GM19328 (cell line): ENCODE data around the gene PDCD1LG2.
A peak's percentile ranks its signal among the peaks of the same experiment; 100 is the strongest.

Experiments
- ATAC-seq: cut with Tn5 transposase; IDR thresholded peaks from one replicate; pipeline ENCODE4 v1.9.1; 2021; ENCODE audit warnings: mild to moderate bottlenecking, moderate library complexity; ENCODE audit not compliant: unreplicated experiment

The PDCD1LG2 gene

DNA sequence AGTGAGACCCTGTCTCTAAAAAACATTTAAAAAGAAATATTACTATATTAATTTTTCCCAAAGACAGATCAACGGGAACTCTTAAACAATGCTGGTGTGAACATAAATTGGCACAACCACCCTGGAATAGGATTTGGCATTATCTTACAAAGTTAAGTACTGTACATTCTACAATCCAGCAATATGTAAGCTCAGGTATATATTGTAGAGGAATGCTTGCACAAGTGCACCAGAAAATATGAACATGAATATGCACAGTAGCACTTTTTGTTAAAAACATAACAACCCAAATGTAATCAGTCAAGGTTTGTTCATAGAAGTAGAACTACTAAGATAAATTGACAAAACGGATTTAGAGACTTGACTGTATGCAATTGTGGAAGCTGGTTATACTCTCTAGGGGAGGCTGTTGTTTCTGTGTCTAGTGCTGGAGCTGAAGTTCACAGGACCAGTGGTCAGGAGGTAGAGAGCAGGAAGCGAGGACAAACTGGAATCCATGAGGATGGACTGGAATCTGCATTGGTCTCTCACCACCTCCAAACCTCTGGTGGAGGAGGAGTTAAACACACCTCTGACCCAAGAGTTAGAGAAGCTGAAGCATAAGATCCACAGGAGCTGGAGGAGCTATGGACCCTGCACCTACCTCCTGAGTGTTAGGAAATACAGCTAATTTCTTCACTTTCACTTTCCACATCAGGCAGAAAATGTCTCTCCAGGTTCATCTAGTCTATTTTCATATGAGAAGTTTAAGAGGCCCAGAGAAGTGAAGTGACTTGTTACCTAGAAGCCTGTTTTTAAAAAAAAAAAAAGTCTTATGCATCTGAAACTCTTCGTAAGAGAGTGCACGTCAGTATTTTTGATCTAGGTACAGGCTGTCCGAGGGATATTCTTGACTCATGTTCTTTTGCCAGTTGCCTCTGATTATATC lies 98.2 kb downstream of the PDCD1LG2 start:
- no peak for ATAC-seq

DNA sequence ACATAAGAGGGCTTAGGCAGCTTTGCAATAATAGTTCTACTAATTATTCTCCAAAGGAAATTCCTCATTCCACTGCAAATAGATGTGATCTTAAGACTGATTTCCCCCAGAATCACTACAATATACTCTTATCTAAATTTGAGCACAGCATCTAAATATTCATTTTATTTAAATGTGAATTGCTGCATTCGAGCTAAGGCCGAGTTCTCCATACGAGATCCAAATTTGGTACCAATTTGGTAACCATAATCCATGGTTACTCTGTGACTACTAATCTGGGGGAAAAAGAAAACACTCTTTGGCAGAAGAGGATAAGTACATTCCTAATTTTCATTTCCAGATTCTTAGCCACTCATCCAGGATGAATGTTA lies 98.9 kb downstream of the PDCD1LG2 start:
- no peak for ATAC-seq

DNA sequence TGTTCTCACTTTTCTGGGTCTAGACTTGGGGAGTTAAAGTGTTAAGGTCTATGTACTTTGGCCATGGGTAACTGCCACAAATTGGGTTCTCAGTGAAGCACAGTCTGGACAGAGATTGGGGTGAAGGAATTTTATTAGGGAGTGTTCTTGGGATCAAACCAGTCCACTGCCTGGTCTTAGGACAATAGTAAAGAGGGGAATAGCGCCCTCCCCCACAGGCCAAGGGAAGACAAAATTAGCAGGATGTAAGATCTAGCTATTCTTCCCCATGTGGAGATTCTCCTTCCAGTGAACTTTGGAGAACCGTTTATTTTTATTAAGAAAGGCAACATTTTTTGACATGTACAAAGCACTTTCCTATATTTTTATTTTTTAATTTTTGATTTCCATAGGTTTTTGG lies 100.2 kb downstream of the PDCD1LG2 start:
- no peak for ATAC-seq

DNA sequence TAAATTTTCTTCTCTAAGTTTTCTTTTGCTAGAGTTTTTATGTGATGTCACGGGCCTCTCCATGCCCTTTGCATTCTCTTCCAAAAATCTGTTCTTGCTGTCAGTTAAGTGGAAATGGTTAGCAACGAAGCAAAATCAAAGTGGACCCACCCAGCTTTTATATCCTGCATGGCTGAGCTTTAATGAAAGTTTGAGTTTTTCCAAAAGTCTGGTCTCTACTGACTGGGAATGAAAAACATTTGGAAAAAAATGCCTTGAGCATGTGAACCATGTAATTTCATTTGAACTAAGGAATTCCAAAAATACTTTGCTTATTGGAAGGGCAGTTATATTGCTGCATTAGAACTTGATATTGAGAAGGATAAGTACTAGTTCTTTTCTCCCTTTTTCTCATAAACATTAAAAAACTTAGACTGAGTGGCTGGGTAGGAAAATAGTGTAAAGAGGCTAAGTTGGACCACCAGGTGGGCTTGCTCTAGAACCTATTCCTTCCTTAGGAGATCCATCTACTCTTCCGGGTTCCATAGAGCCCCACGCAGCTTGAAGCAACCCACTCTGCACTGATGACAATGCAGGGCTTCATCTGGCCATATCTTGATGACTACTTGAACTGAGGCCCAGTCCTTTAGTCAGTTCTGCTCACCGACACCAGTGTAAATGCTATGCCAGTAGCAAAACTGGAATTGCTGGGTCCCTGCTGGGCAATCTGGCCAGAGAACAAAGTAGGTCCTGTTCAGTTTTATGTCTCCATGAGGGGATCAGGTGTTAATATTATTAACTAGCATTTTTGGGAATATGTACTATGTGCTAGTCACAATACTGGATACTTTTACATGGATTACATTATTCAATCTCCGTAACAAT lies 101.2 kb downstream of the PDCD1LG2 start:
- no peak for ATAC-seq

DNA sequence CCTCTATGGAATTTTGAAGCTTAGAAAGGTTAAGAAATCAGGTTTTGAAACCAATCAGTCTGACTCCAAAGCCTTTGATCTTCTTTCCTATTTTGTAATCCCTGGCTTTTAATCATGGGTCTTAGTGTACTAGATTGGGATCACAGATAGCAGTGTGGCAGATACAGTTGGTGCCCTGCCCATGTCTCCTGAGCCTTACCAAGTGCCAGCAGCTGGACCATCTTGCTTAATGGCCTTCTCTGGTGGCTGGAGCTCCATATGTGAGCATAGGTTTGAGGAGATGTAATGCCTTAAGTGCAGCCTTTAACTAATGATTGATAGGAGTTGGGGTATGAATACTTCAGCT lies 101.8 kb downstream of the PDCD1LG2 start:
- no peak for ATAC-seq

DNA sequence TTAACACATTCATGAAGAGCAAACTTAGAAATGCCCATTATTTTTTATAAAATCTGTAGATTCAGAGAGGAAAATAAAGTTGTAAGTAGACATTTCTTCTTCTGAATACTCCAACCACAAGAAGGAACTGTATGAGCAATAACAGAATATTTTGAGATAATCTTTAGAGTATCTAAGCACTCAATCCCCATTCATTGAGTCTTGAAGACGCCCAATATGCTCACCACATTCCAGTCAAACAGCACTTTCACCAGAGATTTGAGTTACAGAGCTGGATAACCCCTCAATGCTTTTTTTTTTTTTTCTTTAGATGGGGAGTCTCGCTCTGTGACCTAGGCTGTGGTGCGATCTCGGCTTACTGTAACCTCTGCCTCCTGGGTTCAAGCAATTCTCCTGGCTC lies 103.9 kb downstream of the PDCD1LG2 start:
- no peak for ATAC-seq

DNA sequence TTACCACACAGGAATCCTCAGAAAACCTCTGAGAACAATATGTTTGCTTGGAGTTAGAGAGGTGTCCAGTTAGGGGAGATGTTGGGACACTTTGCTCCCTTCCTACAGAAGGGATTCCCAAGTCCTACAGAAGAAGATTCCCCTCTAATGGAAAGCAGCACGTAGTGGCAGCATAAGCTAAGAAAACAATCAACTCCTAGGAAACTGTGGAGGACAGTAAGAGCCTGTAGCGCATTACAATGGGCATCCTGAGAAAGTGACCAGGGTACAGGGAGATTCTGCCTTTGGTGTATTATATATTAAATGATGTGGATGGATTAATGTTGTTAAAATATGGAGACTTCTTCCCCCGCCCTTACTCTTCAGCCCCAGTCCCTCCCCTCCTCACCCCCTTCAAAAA lies 104.7 kb downstream of the PDCD1LG2 start:
- ATAC-seq: no peak

DNA sequence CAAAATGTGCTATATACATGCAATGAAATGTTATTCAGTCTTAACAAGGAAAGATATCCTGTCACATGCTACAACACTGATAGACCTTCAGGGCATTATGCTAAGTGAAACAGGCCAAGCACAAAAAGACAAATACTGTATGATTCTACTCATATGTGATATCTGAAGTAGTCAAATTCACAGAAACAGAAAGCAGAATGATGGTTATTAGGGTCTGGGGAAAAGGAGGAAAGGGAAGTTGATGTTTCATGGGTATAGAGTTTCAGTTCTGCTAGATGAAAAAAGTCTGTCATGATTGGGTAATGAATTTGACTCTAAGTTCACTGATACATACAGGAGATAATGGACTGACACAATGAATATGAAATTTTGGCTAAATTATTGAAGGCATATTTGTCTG lies 107.4 kb downstream of the PDCD1LG2 start:
- peak; percentile 98 for ATAC-seq

DNA sequence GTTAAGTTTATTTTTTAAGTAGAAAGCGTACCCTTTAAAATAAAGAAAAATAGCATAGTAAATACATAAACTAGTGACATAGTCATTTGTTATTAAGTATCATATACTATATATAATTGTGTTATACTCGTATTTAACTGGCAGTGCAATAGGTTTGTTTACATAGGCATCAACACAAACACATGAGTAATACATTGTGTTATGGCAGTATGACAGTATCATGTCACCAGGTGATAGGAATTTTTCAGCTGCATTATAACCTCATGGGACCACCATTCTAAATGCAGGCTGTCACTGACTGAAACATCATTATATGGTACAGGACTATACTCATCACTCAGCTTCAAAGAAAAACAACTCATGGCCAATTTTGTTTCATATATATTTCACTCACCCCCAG lies 110.2 kb downstream of the PDCD1LG2 start:
- no peak for ATAC-seq
